Stimulated activated CD8-positive, alpha-beta memory T cell treated with anti-CD3 and anti-CD28 coated beads, Interleukin-7, amount 100 ng/mL, for 4 hours (primary cell): ENCODE results near the gene NID1.
"Not testable (repeated sequence)": the region's sequence is repeated elsewhere in the genome, so short reads cannot be mapped to it uniquely, and the experiment has no call there.

ENCODE experiments used
- DNase-seq, 2 donors: peaks; one replicate each; pipeline ENCODE4 v3.0.0-alpha.2; 2020; ENCODE audit warnings: low read depth in 2 of 2

Gene NID1

GRCh38 chr1:235938709-235939479, 126.0 kb downstream of the NID1 start:
- no peak for DNase-seq

DNA sequence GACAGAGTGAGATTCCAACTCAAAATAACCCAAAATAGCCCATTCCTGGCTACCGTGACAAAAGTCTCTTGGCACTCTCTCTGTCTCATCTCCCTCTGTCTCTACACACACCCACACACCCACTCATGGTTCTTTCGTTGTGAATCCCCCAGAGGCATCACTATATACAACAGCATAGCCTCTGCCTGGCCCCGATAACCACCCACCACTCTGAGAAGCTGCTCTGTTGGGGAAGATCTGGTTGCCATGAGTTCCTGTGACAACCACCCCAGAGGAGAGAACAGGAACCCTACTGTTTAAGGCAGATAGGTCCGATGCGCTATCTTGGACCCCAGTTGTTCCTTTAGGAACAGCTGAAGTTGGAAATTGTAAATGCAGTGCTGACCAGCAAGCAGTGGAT, 127.8 kb downstream of the NID1 start:
- DNase-seq, result no peak

DNA sequence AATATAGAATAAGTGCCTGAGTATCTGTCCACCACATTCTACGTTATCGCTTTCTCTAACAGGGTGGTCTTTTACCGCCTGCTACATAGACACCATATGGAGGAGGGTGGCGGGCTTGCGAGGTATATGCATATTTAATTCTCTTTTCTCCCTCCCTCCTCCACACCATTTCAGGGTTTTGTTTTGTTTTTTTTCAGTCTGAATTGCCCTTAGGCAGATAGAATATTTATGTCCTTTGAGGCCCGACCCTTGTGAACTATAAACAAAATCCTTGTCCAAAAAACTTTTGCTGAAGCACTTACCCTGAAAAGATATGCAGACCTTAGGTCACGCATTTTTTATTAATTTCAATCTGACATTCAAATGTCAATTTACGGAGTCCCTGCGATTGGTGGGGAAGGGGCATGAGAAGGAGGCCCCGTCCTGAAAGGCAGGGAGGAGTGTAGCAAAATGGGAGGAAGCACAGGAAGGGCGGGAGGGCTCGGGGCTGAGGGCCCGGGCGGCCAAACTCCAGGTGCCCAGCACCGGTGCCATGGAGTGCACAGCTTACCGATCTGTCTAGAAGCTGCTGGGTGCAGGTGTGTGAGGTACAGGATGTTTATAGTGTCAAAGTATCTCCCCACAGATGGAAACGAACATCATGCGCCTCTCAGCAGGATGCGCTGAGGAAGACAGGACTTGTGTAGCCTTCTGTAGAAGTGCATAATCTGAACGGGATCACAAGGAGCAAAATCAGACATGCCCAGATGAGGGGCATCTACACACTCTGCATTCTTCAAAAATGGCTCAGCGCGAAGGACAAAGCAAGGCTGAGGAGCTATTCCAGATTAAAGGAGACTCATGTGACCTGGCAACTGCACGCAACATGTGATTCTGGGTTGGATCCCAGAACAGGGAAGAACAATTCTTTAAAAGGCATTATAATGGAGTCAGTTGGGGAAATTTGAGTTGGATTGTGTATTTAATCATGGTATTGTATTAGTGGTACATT, 129.4 kb downstream of the NID1 start:
- DNase-seq, result no peak

- no peak for DNase-seq
Measured at GRCh38 chr1:235933766-235934116, 131.1 kb downstream of the NID1 start.

- no peak for DNase-seq
Measured at GRCh38 chr1:235933017-235933765, 131.7 kb downstream of the NID1 start.

GRCh38 chr1:235932090-235932510, 132.8 kb downstream of the NID1 start:
- no peak for DNase-seq

- no peak for DNase-seq
Measured at GRCh38 chr1:235931171-235931738, 133.6 kb downstream of the NID1 start.

- DNase-seq, result no peak
Measured at GRCh38 chr1:235930543-235930942, 134.3 kb downstream of the NID1 start.

DNA sequence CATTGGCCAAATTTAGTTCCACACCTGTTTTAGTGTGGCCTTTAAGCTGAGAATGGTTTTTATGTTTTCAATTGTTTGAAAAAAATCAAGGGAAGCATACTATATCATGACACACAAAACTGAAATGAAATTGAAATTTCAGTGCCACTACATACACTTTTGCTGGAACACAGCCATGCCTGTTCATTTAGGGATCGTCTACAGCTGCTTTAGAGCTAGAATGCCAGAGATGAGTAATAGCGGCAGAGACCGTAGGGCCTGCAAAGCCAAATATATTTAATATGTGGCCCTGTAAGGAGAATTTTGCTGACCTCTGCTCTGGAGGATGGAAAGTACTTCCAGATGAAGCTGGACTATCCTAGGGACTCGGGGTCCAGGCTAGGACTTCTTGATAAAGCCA, 135.7 kb downstream of the NID1 start:
- no peak for DNase-seq

DNA sequence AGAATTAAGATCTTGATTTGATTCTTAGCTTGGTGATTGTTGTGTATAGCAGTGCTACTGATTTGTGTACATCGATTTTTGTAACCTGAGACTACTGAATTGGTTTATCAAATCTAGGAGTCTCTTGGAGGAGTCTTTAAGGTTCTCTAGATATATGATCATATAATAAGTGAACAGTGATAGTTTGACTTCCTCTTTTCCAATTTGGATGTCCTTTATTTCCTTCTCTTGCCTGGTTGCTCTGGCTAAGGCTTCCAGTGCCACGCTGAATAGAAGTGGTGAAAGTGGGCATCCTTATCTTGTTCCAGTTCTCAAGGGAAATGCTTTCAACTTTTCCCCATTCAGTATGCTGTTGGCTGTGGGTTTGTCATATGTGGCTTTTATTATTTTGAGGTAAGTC, 136.7 kb downstream of the NID1 start:
- no peak for DNase-seq

GRCh38 chr1:235927551-235927950, 137.3 kb downstream of the NID1 start:
- not testable (repeated sequence) for DNase-seq
